NCI-H146 (cell line): ENCODE measurements around the gene CNN3.
"Not testable (repeated sequence)": the region's sequence is repeated elsewhere in the genome, so short reads cannot be mapped to it uniquely, and the experiment has no call there.

Experiments used
- DNase-seq: peaks from one replicate; lab custom pipeline; 2025; lab: John Stamatoyannopoulos, UW

CNN3 gene

GRCh38 chr1:94949681-94950661 is 23.1 kb upstream of the CNN3 start:
- peak; percentile 89 for DNase-seq

GRCh38 chr1:94947437-94947836 is 20.5 kb upstream of the CNN3 start:
- no peak for DNase-seq

GRCh38 chr1:94946886-94947285 is 20.0 kb upstream of the CNN3 start:
- no peak for DNase-seq

- DNase-seq: no peak
Measured at GRCh38 chr1:94942171-94943128, 15.5 kb upstream of the CNN3 start.

- DNase-seq: not testable (repeated sequence)
Measured at GRCh38 chr1:94941480-94941879, 14.6 kb upstream of the CNN3 start.

- DNase-seq: no peak
Measured at GRCh38 chr1:94940738-94941137, 13.8 kb upstream of the CNN3 start.

GRCh38 chr1:94937820-94938219 is 10.9 kb upstream of the CNN3 start:
- no peak for DNase-seq

GRCh38 chr1:94936861-94937620 is 10.1 kb upstream of the CNN3 start:
- no peak for DNase-seq

- no peak for DNase-seq
Measured at GRCh38 chr1:94935476-94935875, 8.6 kb upstream of the CNN3 start.

- no peak for DNase-seq
Measured at GRCh38 chr1:94935034-94935433, 8.1 kb upstream of the CNN3 start.

GRCh38 chr1:94934551-94934950 is 7.6 kb upstream of the CNN3 start:
- no peak for DNase-seq

GRCh38 chr1:94931254-94931841 is 4.4 kb upstream of the CNN3 start:
- DNase-seq: no peak

- no peak for DNase-seq
Measured at GRCh38 chr1:94929351-94930217, 2.7 kb upstream of the CNN3 start.

GRCh38 chr1:94928293-94928939 is 1.5 kb upstream of the CNN3 start:
- DNase-seq: no peak

- peak; percentile 84 for DNase-seq
Measured at GRCh38 chr1:94927405-94928175, 680 bp upstream of the CNN3 start.

GRCh38 chr1:94926126-94926914 is 590 bp downstream of the CNN3 start:
- DNase-seq: peak; percentile 73

GRCh38 chr1:94925561-94926125 is 1.3 kb downstream of the CNN3 start:
- peak; percentile 78 for DNase-seq

- DNase-seq: no peak
Measured at GRCh38 chr1:94925004-94925403, 1.9 kb downstream of the CNN3 start.
